HG03045 (cell line): ENCODE measurements around the gene CYP2C19.
"Not testable (repeated sequence)": the region's sequence is repeated elsewhere in the genome, so short reads cannot be mapped to it uniquely, and the experiment has no call there.

Experiments
- ATAC-seq: cut with Tn5 transposase; IDR thresholded peaks from one replicate; pipeline ENCODE4 v1.9.1; 2021; ENCODE audit warnings: mild to moderate bottlenecking, moderate library complexity; ENCODE audit not compliant: unreplicated experiment

The CYP2C19 gene

GRCh38 chr10:94762393-94762792, at the start of gene CYP2C19:
CYP2C19 (plus strand) TSS chr10:94762681; CDS start chr10:94762706, 25 bp downstream.
- no peak for ATAC-seq

- no peak for ATAC-seq
Observed at GRCh38 chr10:94725871-94726270, 36.6 kb upstream of the CYP2C19 start.

GRCh38 chr10:94735197-94735596, 27.3 kb upstream of the CYP2C19 start:
- no peak for ATAC-seq

GRCh38 chr10:94738588-94738987, 23.9 kb upstream of the CYP2C19 start:
- ATAC-seq, result no peak

GRCh38 chr10:94747137-94747536, 15.3 kb upstream of the CYP2C19 start:
- ATAC-seq, result no peak

GRCh38 chr10:94747838-94748237, 14.6 kb upstream of the CYP2C19 start:
- no peak for ATAC-seq

- no peak for ATAC-seq
Observed at GRCh38 chr10:94757916-94758315, 4.6 kb upstream of the CYP2C19 start.

- ATAC-seq, result no peak
Observed at GRCh38 chr10:94760586-94761178, 1.8 kb upstream of the CYP2C19 start.

GRCh38 chr10:94775425-94775824, 12.9 kb downstream of the CYP2C19 start:
- ATAC-seq, result not testable (repeated sequence)

- ATAC-seq, result no peak
Observed at GRCh38 chr10:94777886-94778458, 15.5 kb downstream of the CYP2C19 start.

GRCh38 chr10:94780844-94781243, 18.4 kb downstream of the CYP2C19 start:
- no peak for ATAC-seq

GRCh38 chr10:94784256-94784655, 21.8 kb downstream of the CYP2C19 start:
- ATAC-seq, result no peak

GRCh38 chr10:94785211-94785610, 22.7 kb downstream of the CYP2C19 start:
- no peak for ATAC-seq

- not testable (repeated sequence) for ATAC-seq
Observed at GRCh38 chr10:94800551-94800950, 38.1 kb downstream of the CYP2C19 start.

- ATAC-seq, result no peak
Observed at GRCh38 chr10:94803307-94803706, 40.8 kb downstream of the CYP2C19 start.

GRCh38 chr10:94830025-94830424, 67.5 kb downstream of the CYP2C19 start:
- not testable (repeated sequence) for ATAC-seq

GRCh38 chr10:94846204-94846603, 83.7 kb downstream of the CYP2C19 start:
- ATAC-seq, result no peak

GRCh38 chr10:94850766-94851165, 88.3 kb downstream of the CYP2C19 start:
- ATAC-seq, result no peak

- no peak for ATAC-seq
Observed at GRCh38 chr10:94851263-94851662, 88.8 kb downstream of the CYP2C19 start.

GRCh38 chr10:94852438-94852837, 90.0 kb downstream of the CYP2C19 start:
- no peak for ATAC-seq

- ATAC-seq, result no peak
Observed at GRCh38 chr10:94853065-94853464, 90.6 kb downstream of the CYP2C19 start.

GRCh38 chr10:94858005-94858404, 95.5 kb downstream of the CYP2C19 start:
- ATAC-seq, result no peak

GRCh38 chr10:94859086-94859485, 96.6 kb downstream of the CYP2C19 start:
- no peak for ATAC-seq
